HG03039 (cell line): ENCODE results near the gene GPR15.

ENCODE experiments used
- ATAC-seq: cut with Tn5 transposase; IDR thresholded peaks from one replicate; pipeline ENCODE4 v1.9.1; 2021; ENCODE audit warnings: mild to moderate bottlenecking, moderate library complexity; ENCODE audit not compliant: unreplicated experiment

The GPR15 gene

GRCh38 chr3:98529856-98530459, 1.8 kb upstream of the GPR15 start:
- ATAC-seq, result no peak

- no peak for ATAC-seq
These were observed 1.1 kb upstream of the GPR15 start for GRCh38 chr3:98530676-98531075.

GRCh38 chr3:98532275-98532637, 478 bp downstream of the GPR15 start:
- ATAC-seq, result peak; percentile 1

- ATAC-seq, result no peak
These were observed 1.2 kb downstream of the GPR15 start for GRCh38 chr3:98532709-98533571.

GRCh38 chr3:98534168-98534567, 2.4 kb downstream of the GPR15 start:
- no peak for ATAC-seq

GRCh38 chr3:98534734-98535133, 3.0 kb downstream of the GPR15 start:
- ATAC-seq, result no peak

- peak; percentile 71 for ATAC-seq
These were observed 4.8 kb downstream of the GPR15 start for GRCh38 chr3:98536456-98537017.

- ATAC-seq, result peak; percentile 40
These were observed 8.6 kb downstream of the GPR15 start for GRCh38 chr3:98540346-98540745.

- ATAC-seq, result no peak
These were observed 9.9 kb downstream of the GPR15 start for GRCh38 chr3:98541695-98542094.

- ATAC-seq, result no peak
These were observed 10.8 kb downstream of the GPR15 start for GRCh38 chr3:98542623-98543022.

- peak; percentile 47 for ATAC-seq
These were observed 14.2 kb downstream of the GPR15 start for GRCh38 chr3:98545940-98546339.

DNA sequence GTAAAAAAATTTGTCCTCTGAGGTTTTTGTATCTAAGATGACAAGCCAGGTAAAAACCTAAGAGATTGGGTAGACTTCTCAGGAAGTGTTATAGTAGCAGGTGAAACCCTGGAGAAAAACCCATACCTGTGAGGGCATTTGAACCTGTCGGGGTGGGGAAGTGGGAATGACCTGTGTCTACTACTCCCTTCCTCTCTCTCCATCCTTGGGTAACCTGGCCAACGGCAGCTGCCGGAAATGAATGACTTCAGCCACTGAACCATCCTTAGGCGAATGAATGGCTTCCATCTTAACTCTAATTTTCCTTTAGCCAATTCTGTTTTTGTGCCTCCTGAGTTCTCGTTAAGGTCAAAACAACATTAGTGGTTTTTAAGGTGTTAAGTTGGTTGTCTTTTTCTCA, 16.8 kb downstream of the GPR15 start:
- no peak for ATAC-seq

- ATAC-seq, result no peak
These were observed 19.1 kb downstream of the GPR15 start for GRCh38 chr3:98550833-98551232.

DNA sequence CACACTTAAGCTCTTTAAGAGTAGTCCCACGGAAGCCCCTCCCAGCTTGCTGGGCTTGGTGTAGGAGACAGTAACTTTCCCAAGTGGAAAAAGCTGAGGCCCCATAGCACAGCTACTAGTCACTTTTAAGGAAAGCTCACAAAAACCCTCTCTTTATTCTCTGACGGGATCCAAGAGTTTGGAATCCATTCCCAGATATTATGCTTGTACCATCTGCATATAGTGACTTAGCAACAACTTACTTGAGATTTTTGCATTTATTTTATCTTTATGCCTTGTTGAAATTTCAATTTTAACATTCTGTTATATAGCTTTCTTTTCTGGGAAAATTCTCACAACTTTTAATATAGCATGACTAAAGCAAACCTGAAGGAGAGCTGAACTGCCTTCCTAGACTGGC, 19.5 kb downstream of the GPR15 start:
- ATAC-seq, result no peak

- no peak for ATAC-seq
These were observed 20.0 kb downstream of the GPR15 start for GRCh38 chr3:98551754-98552153.

DNA sequence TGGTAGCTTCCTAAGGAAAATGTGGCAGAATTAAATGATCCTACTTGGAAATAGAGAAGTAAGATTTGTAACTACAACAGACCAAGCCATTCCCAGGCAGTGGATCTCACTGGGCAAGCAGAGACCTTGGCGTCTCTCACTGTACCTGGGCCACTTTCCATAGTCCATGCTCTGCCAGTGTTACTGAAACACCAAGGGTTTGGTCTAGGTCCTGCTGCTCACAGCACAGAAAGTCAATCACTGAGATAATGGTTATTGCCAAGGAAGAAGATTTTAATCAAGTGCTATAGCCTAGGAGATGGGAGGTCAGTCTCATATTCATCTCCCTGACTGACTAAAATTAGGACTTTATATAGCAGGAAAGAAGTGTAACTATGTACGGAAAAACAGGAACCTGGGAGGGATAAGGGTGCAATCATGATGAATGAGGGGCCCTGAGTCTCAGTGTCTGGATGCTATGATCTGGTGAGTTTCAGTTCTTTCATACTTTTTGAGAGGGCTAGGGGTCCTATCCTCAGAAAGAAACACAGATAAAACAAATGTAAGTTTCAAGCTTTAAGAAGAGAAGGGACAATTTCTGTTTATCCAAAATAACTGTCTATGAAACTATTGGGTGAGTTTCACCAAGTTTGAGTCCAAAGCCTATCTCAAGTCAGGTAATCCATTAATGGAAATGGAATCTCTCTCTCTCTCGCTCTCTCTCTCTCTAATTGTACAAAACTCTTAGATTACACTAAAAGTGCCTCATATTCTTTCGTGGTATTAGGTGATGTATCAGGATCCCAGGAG, 20.6 kb downstream of the GPR15 start:
- no peak for ATAC-seq

GRCh38 chr3:98553021-98553563, 21.3 kb downstream of the GPR15 start:
- ATAC-seq, result no peak

GRCh38 chr3:98553753-98554152, 22.0 kb downstream of the GPR15 start:
- no peak for ATAC-seq

GRCh38 chr3:98554580-98554979, 22.8 kb downstream of the GPR15 start:
- no peak for ATAC-seq

DNA sequence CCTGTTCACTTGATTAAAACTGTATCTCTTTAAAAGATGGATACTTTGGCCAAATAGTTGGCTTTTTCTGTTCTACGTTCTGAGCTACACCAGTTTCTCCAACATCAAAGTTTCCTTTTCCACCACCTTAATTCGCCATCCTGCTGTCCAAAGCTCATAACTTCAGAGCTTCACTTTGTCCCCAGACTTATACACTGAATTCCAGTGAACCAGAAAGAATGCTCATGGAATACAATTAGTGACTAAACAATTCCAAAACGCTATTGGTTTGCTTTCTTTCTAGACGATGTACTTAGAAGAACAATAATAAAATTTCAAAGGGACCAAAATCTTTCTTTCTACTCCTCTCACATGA, 23.2 kb downstream of the GPR15 start:
- ATAC-seq, result no peak
